OCI-LY7 (cell line): Measurements from ENCODE around the gene POLR1A. TPM values are rescaled to one million over a fixed set of nuclear protein-coding genes. Genes with fewer than 3 reads are reported as not detected.

Experiments
- BruUV-seq: library from RNA; stranded (reverse); fragments of 400-500 nt; replicated peaks from 2 replicates; lab custom pipeline; 2021; lab: Mats Ljungman, UMichigan
- CTCF ChIA-PET: fragments of 300-600 bp; sonication (Branson Sonifier 250); formaldehyde crosslinking; loops from one replicate; lab custom pipeline; 2022; ENCODE audit warnings: antibody characterized with exemption; ENCODE audit not compliant: unreplicated experiment; lab: Charles Lee
- POLR2A ChIA-PET: fragments of 300-600 bp; sonication (Branson Sonifier 250); formaldehyde crosslinking; loops from one replicate; lab custom pipeline; 2022; ENCODE audit warnings: antibody characterized with exemption; lab: Charles Lee
- DNase-seq: peaks from one replicate; pipeline ENCODE4 v3.0.0-alpha.2; 2015; ENCODE audit warnings: low spot score
- H2AFZ ChIP-seq: fragments of 200-600 bp; sonication (generic), shearing (Covaris generic); 2 replicates; pipeline ENCODE4 v1.6.1; 2014; ENCODE audit warnings: mild to moderate bottlenecking, antibody characterized with exemption, low read length, moderate library complexity
- H3K27ac ChIP-seq: fragments of 200-600 bp; sonication (generic); 2 replicates; pipeline ENCODE4 v1.5.1; 2014; ENCODE audit warnings: mixed run types, low read depth, mild to moderate bottlenecking, moderate library complexity, low read length, inconsistent platforms; ENCODE audit not compliant: poor library complexity, severe bottlenecking
- H3K36me3 ChIP-seq: fragments of 200-600 bp; sonication (generic); 2 replicates; pipeline ENCODE4 v1.6.1; 2014; ENCODE audit warnings: mild to moderate bottlenecking, antibody characterized with exemption, low read length, moderate library complexity, mixed read lengths; ENCODE audit not compliant: insufficient read depth
- H3K4me1 ChIP-seq: fragments of 200-600 bp; sonication (generic); 2 replicates; pipeline ENCODE4 v1.5.1; 2014; ENCODE audit warnings: mild to moderate bottlenecking, low read length; ENCODE audit not compliant: insufficient read depth, poor library complexity, severe bottlenecking
- H3K4me2 ChIP-seq: fragments of 200-600 bp; sonication (generic); 2 replicates; pipeline ENCODE4 v1.6.1; 2014; ENCODE audit warnings: mild to moderate bottlenecking, low read length
- H3K4me3 ChIP-seq: fragments of 200-600 bp; sonication (generic); 2 replicates; pipeline ENCODE4 v1.5.1; 2014; ENCODE audit warnings: mild to moderate bottlenecking, low read depth, low read length; ENCODE audit not compliant: poor library complexity, severe bottlenecking
- H3K79me2 ChIP-seq: fragments of 200-600 bp; sonication (generic); 2 replicates; pipeline ENCODE4 v1.6.1; 2016; ENCODE audit warnings: low read depth, mild to moderate bottlenecking, low read length, moderate library complexity, mixed read lengths; ENCODE audit not compliant: insufficient read depth
- H3K9me2 ChIP-seq: fragments of 200-600 bp; sonication (generic); 2 replicates; pipeline ENCODE4 v1.6.1; 2016; ENCODE audit warnings: mild to moderate bottlenecking, low read length, mixed read lengths; ENCODE audit not compliant: insufficient read depth
- H3K9me3 ChIP-seq: fragments of 200-600 bp; sonication (generic); 2 replicates; pipeline ENCODE4 v1.6.1; 2014; ENCODE audit warnings: mild to moderate bottlenecking, mixed run types, low read length, mixed read lengths
- H4K20me1 ChIP-seq: fragments of 200-600 bp; sonication (generic); 2 replicates; pipeline ENCODE4 v1.6.1; 2014; ENCODE audit warnings: mild to moderate bottlenecking, antibody characterized with exemption, low read length, moderate library complexity, mixed read lengths; ENCODE audit not compliant: insufficient read depth
- EZH2phosphoT487 ChIP-seq: fragments of 200-600 bp; sonication (generic); IDR thresholded peaks from 2 replicates; pipeline ENCODE4 v1.6.1; 2018; ENCODE audit warnings: low read depth, borderline replicate concordance, mild to moderate bottlenecking, mixed run types, antibody characterized with exemption, low read length, moderate library complexity, mixed read lengths
- intact Hi-C: fragments of 100-400 bp; cut with micrococcal nuclease; formaldehyde crosslinking; loops from one replicate; pipeline ENCODE4 v1.10.0; 2022; ENCODE audit not compliant: unreplicated experiment
- total RNA-seq, 2 experiments: library from RNA; depleted of rRNA in 1 of 2; stranded (reverse); fragments of >200 nt in 1 of 2; shearing (Covaris generic) in 1 of 2; gene quantifications; 2 replicates each; pipeline ENCODE4 v1.2.3, GENCODE V29; 2014 to 2022
- TF ChIP-seq, protein P1 (sequence below): fragments of 200-600 bp; sonication (generic); conservative IDR thresholded peaks from 2 replicates; pipeline ENCODE4 v1.5.1; 2014; ENCODE audit warnings: mild to moderate bottlenecking, antibody characterized with exemption, low read length, moderate library complexity, mixed read lengths

Gene POLR1A
- total RNA-seq, 2 experiments from 2014 or later: 17.5 to 53.3 TPM

DNA sequence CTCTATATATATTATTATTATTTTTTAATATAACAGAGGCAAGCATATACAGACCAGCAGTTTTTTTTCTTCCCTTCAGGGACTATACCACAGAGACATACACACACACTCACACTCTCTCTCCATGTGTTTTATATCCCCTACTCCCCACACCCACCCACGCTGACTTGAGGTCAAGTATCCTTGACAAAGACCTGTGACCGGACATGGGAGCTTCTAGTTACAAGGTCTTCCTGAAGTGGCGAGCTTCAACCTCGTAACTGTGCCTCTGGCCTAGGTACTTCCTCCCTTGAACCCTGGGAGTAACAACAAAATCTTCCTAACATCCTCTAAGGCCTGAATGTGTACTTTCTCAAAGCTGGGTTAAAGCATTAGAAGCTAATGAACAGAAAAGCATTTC is 52.5 kb downstream of the POLR1A start:
- peaks cover 96% of the 10 kb centered on the region for H3K36me3 ChIP-seq
- no peaks in the 10 kb centered on the region for H3K79me2 ChIP-seq
- ChIA-PET CTCF (no interaction called here), POLR2A (no interaction called here)
- TF ChIP-seq EZH2phosphoT487: no peak
- TF ChIP-seq, protein P1, sequence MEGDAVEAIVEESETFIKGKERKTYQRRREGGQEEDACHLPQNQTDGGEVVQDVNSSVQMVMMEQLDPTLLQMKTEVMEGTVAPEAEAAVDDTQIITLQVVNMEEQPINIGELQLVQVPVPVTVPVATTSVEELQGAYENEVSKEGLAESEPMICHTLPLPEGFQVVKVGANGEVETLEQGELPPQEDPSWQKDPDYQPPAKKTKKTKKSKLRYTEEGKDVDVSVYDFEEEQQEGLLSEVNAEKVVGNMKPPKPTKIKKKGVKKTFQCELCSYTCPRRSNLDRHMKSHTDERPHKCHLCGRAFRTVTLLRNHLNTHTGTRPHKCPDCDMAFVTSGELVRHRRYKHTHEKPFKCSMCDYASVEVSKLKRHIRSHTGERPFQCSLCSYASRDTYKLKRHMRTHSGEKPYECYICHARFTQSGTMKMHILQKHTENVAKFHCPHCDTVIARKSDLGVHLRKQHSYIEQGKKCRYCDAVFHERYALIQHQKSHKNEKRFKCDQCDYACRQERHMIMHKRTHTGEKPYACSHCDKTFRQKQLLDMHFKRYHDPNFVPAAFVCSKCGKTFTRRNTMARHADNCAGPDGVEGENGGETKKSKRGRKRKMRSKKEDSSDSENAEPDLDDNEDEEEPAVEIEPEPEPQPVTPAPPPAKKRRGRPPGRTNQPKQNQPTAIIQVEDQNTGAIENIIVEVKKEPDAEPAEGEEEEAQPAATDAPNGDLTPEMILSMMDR: no peak
- no peaks in the 10 kb centered on the region for H3K4me1 ChIP-seq
- no peak overlapping the region for H3K27ac ChIP-seq
- no TSS peak for BruUV-seq
- intact Hi-C loops: no loop called here
- no peaks in the 10 kb centered on the region for H4K20me1 ChIP-seq
- no peaks in the 10 kb centered on the region for H3K9me3 ChIP-seq
- no peak overlapping the region for H3K4me2 ChIP-seq
- no peaks in the 10 kb centered on the region for H3K9me2 ChIP-seq
- H2AFZ ChIP-seq: no peak overlapping the region
- no peak for DNase-seq
- H3K4me3 ChIP-seq: no peak overlapping the region

DNA sequence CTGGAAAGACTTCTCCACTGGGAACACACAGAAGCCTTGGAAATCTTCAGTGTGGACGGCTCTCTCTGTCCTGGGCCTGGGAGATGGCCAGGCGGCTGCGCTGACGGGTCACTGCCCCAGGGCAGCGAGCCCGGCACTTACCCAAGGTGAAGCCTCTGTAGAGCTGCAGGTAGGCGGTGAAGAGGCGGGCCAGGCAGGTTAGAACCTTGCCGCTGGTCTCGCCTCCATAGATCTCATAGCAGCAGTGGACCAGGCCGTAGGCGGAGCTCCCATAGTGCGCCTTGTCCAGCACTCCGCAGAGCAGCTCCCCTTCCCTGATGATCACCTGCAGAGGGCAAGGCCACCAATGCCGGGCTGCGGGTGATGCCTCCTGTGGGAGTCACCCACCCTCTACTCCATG is 53.0 kb downstream of the POLR1A start:
- no peak for DNase-seq
- H3K4me2 ChIP-seq: no peak overlapping the region
- H2AFZ ChIP-seq: no peak overlapping the region
- no peaks in the 10 kb centered on the region for H4K20me1 ChIP-seq
- ChIA-PET POLR2A (no interaction called here), CTCF (no interaction called here)
- no peaks in the 10 kb centered on the region for H3K9me2 ChIP-seq
- H3K79me2 ChIP-seq: no peaks in the 10 kb centered on the region
- no peaks in the 10 kb centered on the region for H3K4me1 ChIP-seq
- TF ChIP-seq, protein P1: no peak
- TF ChIP-seq EZH2phosphoT487: no peak
- H3K36me3 ChIP-seq: peaks cover 97% of the 10 kb centered on the region
- no peaks in the 10 kb centered on the region for H3K9me3 ChIP-seq
- intact Hi-C loops: no loop called here
- no peak overlapping the region for H3K4me3 ChIP-seq
- no peak overlapping the region for H3K27ac ChIP-seq
- no TSS peak for BruUV-seq

DNA sequence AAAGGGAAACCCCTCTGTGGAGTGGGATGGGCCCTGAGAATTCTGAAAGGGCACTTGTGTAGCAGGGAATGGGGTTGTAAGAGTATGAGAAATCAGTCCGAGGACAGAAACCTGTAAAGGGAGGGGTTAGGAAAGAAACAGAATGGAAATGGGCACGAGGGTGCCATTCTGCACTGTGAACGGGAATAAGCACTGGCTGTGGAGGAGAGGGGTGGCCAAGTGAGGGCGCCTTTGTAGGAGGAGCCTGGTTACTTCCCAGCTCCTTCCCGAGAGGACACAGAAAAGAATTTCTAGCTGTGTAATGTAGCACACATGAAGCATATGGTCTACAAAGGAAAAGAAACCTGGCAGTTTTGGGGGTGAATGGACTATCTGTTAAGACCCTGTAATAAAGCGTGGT is 53.4 kb downstream of the POLR1A start:
- BruUV-seq: no TSS peak
- H3K9me2 ChIP-seq: no peaks in the 10 kb centered on the region
- H3K4me3 ChIP-seq: no peak overlapping the region
- TF ChIP-seq, protein P1: no peak
- no peak for TF ChIP-seq EZH2phosphoT487
- POLR2A ChIA-PET: no interaction called here
- no peaks in the 10 kb centered on the region for H3K9me3 ChIP-seq
- no peak overlapping the region for H3K4me2 ChIP-seq
- intact Hi-C loops: no loop called here
- H3K79me2 ChIP-seq: no peaks in the 10 kb centered on the region
- CTCF ChIA-PET: no interaction called here
- no peak overlapping the region for H3K27ac ChIP-seq
- H2AFZ ChIP-seq: no peak overlapping the region
- no peaks in the 10 kb centered on the region for H3K4me1 ChIP-seq
- DNase-seq: no peak
- no peaks in the 10 kb centered on the region for H4K20me1 ChIP-seq
- H3K36me3 ChIP-seq: peaks cover 97% of the 10 kb centered on the region
